Large intestine (tissue), 3 donors: ENCODE results near the gene CFAP20DC. TPM values are rescaled to one million over a fixed set of nuclear protein-coding genes. Genes with fewer than 3 reads are reported as not detected.

Source experiments
- DNase-seq, 2 donors: peaks; one replicate each; pipeline versions ENCODE4 v3.0.0 to v3.0.0-alpha.2; 2013
- H3K27ac ChIP-seq: one replicate; pipeline ENCODE4 v1.5.1; 2013; ENCODE audit warnings: low read length
- H3K27me3 ChIP-seq: 2 replicates; pipeline ENCODE4 v1.6.1; 2013; ENCODE audit warnings: low read length; ENCODE audit not compliant: control insufficient read depth, insufficient read depth
- H3K36me3 ChIP-seq: 2 replicates; pipeline ENCODE4 v1.6.1; 2013; ENCODE audit warnings: low read length; ENCODE audit not compliant: control insufficient read depth, insufficient read depth
- H3K4me1 ChIP-seq: one replicate; pipeline ENCODE4 v1.6.1; 2013; ENCODE audit warnings: low read length; ENCODE audit not compliant: control insufficient read depth, insufficient read depth
- H3K4me3 ChIP-seq: one replicate; pipeline ENCODE4 v1.5.1; 2013; ENCODE audit warnings: low read length
- H3K9me3 ChIP-seq: one replicate; pipeline ENCODE4 v1.6.1; 2013; ENCODE audit warnings: mild to moderate bottlenecking, low read depth, low read length, moderate library complexity; ENCODE audit not compliant: control insufficient read depth
- WGBS: methylation state at CpG from one replicate; pipeline ENCODE4 v1.1.5; 2013; ENCODE audit warnings: low lambda C conversion rate; ENCODE audit not compliant: insufficient coverage; 5-methylcytosine and 5-hydroxymethylcytosine counted together
- polyA plus RNA-seq: library from polyadenylated mRNA; unstranded; fragments of 120-200 nt; gene quantifications from one replicate; pipeline ENCODE4 v1.2.1, GENCODE V29; 2013

CFAP20DC gene
- polyA plus RNA-seq, 1 donor = 0.82 TPM

- no peak overlapping the region for H3K4me3 ChIP-seq
- WGBS = no CpG with 5 or more reads among the region's 1 CpG
- H3K9me3 ChIP-seq = no peaks in the 10 kb centered on the region
These were observed 357.3 kb downstream of the CFAP20DC start for GRCh38 chr3:58692484-58692883.

More at GRCh38 chr3:58692484-58692883, 357.3 kb downstream of the CFAP20DC start:
- no peak overlapping the region for H3K27ac ChIP-seq
- peaks cover 17% of the 10 kb centered on the region for H3K4me1 ChIP-seq
- no peaks in the 10 kb centered on the region for H3K27me3 ChIP-seq
- no peak for DNase-seq
- no peaks in the 10 kb centered on the region for H3K36me3 ChIP-seq
